Panc1 (cell line): ENCODE measurements around the gene C9orf152. TPM values are rescaled to one million over a fixed set of nuclear protein-coding genes. Genes with fewer than 3 reads are reported as not detected.
"Not testable (repeated sequence)": the region's sequence is repeated elsewhere in the genome, so short reads cannot be mapped to it uniquely, and the experiment has no call there.

Experiments used
- ATAC-seq: fragments of 200-7000 bp; cut with Tn5 transposase; 2 replicates; pipeline ENCODE4 v1.9.1; 2020; ENCODE audit warnings: mild to moderate bottlenecking, moderate library complexity
- BruUV-seq: library from RNA; stranded (reverse); fragments of 400-500 nt; replicated peaks from 2 replicates; lab custom pipeline; 2021; lab: Mats Ljungman, UMichigan
- CTCF ChIA-PET: fragments of 300-600 bp; sonication (Branson Sonifier 250); formaldehyde crosslinking; loops from one replicate; lab custom pipeline; 2022; ENCODE audit warnings: antibody characterized with exemption; lab: Charles Lee
- POLR2A ChIA-PET: fragments of 300-600 bp; sonication (Branson Sonifier 250); formaldehyde crosslinking; loops from one replicate; lab custom pipeline; 2022; ENCODE audit warnings: antibody characterized with exemption; lab: Charles Lee
- DNase-seq: peaks from one replicate; pipeline ENCODE4 v3.0.0-alpha.2; 2010; ENCODE audit warnings: low read depth, low spot score
- H3K27ac ChIP-seq: 2 replicates; pipeline ENCODE4 v1.5.1; 2011; ENCODE audit warnings: mild to moderate bottlenecking, low read length, inconsistent platforms
- H3K27me3 ChIP-seq: fragments of 200-500 bp; sonication (Bioruptor generic); 2 replicates; pipeline ENCODE4 v1.6.0; 2014; ENCODE audit warnings: low read length, inconsistent platforms; ENCODE audit not compliant: control insufficient read depth, insufficient read depth
- H3K36me3 ChIP-seq: fragments of 200-500 bp; sonication (Bioruptor generic); 2 replicates; pipeline ENCODE4 v1.5.1; 2014; ENCODE audit warnings: inconsistent platforms, mild to moderate bottlenecking, low read length, moderate library complexity; ENCODE audit not compliant: control insufficient read depth, insufficient read depth
- H3K4me1 ChIP-seq: 2 replicates; pipeline ENCODE4 v1.5.1; 2011; ENCODE audit warnings: inconsistent platforms, mild to moderate bottlenecking, low read length, moderate library complexity; ENCODE audit not compliant: control insufficient read depth, insufficient read depth
- H3K4me3 ChIP-seq, 2 experiments: 2 replicates each; pipeline ENCODE4 v1.5.1; 2011 to 2012; ENCODE audit warnings: low read depth in 2 of 2, low read length in 2 of 2, mild to moderate bottlenecking in 2 of 2, inconsistent platforms in 1 of 2, moderate library complexity in 1 of 2
- H3K9me3 ChIP-seq: fragments of 200-500 bp; sonication (Bioruptor generic); 2 replicates; pipeline ENCODE4 v1.5.1; 2014; ENCODE audit warnings: low read depth, mild to moderate bottlenecking, inconsistent platforms, low read length, moderate library complexity; ENCODE audit not compliant: control insufficient read depth, insufficient read depth
- POLR2AphosphoS5 ChIP-seq: IDR thresholded peaks from 2 replicates; pipeline ENCODE4 v1.6.1; 2012; ENCODE audit warnings: mild to moderate bottlenecking, low read depth, low read length, moderate library complexity
- REST ChIP-seq, 2 experiments: IDR thresholded peaks; 2 replicates each; pipeline ENCODE4 v1.6.1; 2011 to 2012; ENCODE audit warnings: low read depth in 2 of 2, control low read depth in 1 of 2, low read length in 1 of 2, mild to moderate bottlenecking in 1 of 2, moderate library complexity in 1 of 2; ENCODE audit not compliant: insufficient read depth in 1 of 2
- SIN3A ChIP-seq: IDR thresholded peaks from 2 replicates; pipeline ENCODE4 v1.6.1; 2012; ENCODE audit warnings: low read depth, mild to moderate bottlenecking, low read length, moderate library complexity, borderline replicate concordance; ENCODE audit not compliant: insufficient read depth
- TCF7L2 ChIP-seq: IDR thresholded peaks from 2 replicates; pipeline ENCODE4 v1.6.1; 2011; ENCODE audit warnings: mild to moderate bottlenecking, low read depth, low read length, inconsistent platforms
- in situ Hi-C: cut with HindIII; loops from 2 replicates; pipeline ENCODE4 v1.10.0; 2016; ENCODE audit warnings: low sequenced_read_pairs, low pct_unique_long_range_greater_than_20kb
- intact Hi-C: fragments of 100-400 bp; cut with micrococcal nuclease; formaldehyde crosslinking; loops from one replicate; pipeline ENCODE4 v1.10.0; 2022; ENCODE audit not compliant: unreplicated experiment
- total RNA-seq: library from RNA; stranded (reverse); gene quantifications from one replicate; pipeline ENCODE4 v1.2.1, GENCODE V29; 2021; ENCODE audit not compliant: unreplicated experiment
- TF ChIP-seq, protein P1 (sequence below): fragments of 450-650 bp; IDR thresholded peaks from 2 replicates; pipeline ENCODE4 v1.5.1; 2017; ENCODE audit warnings: mild to moderate bottlenecking

Gene C9orf152
- total RNA-seq, 1 experiment from 2014 or later = 0.10 TPM

GRCh38 chr9:110207071-110207641 is 803 bp downstream of the C9orf152 start:
- no TSS peak for BruUV-seq
- H3K4me3 ChIP-seq = no peak overlapping the region
- no peak overlapping the region for H3K27ac ChIP-seq
- H3K4me1 ChIP-seq = no peaks in the 10 kb centered on the region
- DNase-seq = no peak
- in situ Hi-C loops = no loop called here
- ChIA-PET CTCF (interaction anchor here (0.6 kb wide), 1 partner anchor 24 kb away, joined by 6 read pairs; no protein-coding TSS in a partner anchor), POLR2A (interaction anchor here (0.6 kb wide), 1 partner anchor 11 kb away, joined by 4 read pairs; no protein-coding TSS in a partner anchor)
- TF ChIP-seq, protein P1, sequence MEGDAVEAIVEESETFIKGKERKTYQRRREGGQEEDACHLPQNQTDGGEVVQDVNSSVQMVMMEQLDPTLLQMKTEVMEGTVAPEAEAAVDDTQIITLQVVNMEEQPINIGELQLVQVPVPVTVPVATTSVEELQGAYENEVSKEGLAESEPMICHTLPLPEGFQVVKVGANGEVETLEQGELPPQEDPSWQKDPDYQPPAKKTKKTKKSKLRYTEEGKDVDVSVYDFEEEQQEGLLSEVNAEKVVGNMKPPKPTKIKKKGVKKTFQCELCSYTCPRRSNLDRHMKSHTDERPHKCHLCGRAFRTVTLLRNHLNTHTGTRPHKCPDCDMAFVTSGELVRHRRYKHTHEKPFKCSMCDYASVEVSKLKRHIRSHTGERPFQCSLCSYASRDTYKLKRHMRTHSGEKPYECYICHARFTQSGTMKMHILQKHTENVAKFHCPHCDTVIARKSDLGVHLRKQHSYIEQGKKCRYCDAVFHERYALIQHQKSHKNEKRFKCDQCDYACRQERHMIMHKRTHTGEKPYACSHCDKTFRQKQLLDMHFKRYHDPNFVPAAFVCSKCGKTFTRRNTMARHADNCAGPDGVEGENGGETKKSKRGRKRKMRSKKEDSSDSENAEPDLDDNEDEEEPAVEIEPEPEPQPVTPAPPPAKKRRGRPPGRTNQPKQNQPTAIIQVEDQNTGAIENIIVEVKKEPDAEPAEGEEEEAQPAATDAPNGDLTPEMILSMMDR = no peak
- TF ChIP-seq POLR2AphosphoS5 (no peak), REST (IDR thresholded peaks at IDR 0.05; ENCODE audit: insufficient read depth in 1 of 2, low read depth in 2 of 2, low read length in 1 of 2) (no peak), SIN3A (no peak), TCF7L2 (no peak)
- no peaks in the 10 kb centered on the region for H3K36me3 ChIP-seq
- intact Hi-C loops = no loop called here
- H3K27me3 ChIP-seq = peaks cover 4% of the 10 kb centered on the region; the same call in 1 of the 2 replicates
- ATAC-seq = no peak
- H3K9me3 ChIP-seq = no peaks in the 10 kb centered on the region

DNA sequence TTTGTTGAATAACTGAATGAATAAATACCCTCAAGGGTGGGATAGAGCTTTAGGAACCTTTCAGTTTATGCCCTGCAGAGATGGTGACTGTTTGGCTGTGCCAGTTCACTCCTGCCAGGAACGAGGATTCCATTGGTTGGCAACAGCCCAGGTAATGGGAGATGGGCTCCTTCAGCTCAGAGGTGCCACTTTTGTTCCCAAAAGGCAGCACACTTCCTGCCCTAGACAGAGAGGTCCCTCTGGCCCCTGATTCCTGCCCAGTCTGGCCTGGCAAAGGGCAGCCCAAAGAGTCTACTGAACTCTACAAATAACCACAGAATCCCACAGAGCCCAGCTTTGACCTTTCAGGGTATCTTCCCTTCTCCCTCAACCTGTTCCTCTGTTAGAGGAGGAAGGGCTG is 1.6 kb downstream of the C9orf152 start:
- ATAC-seq (no peak), DNase-seq (no peak)
- Histone ChIP-seq H3K27me3 (peaks cover 4% of the 10 kb centered on the region; the same call in 1 of the 2 replicates), H3K4me3 (no peak overlapping the region), H3K36me3 (no peaks in the 10 kb centered on the region), H3K4me1 (no peaks in the 10 kb centered on the region), H3K27ac (no peak overlapping the region), H3K9me3 (no peaks in the 10 kb centered on the region)
- BruUV-seq = no TSS peak
- TF ChIP-seq SIN3A (no peak), REST (IDR thresholded peaks at IDR 0.05; ENCODE audit: insufficient read depth in 1 of 2, low read depth in 2 of 2, low read length in 1 of 2) (no peak), TCF7L2 (no peak), POLR2AphosphoS5 (no peak)
- TF ChIP-seq, protein P1 = no peak
- in situ Hi-C loops = no loop called here
- POLR2A ChIA-PET = no interaction called here
- intact Hi-C loops = no loop called here
- CTCF ChIA-PET = no interaction called here

GRCh38 chr9:110205612-110206011 is 2.3 kb downstream of the C9orf152 start:
- H3K27ac ChIP-seq, H3K9me3 ChIP-seq, in situ Hi-C loops, POLR2A ChIA-PET, H3K4me3 ChIP-seq, H3K4me1 ChIP-seq, CTCF ChIA-PET, DNase-seq, H3K27me3 ChIP-seq, BruUV-seq, ATAC-seq, H3K36me3 ChIP-seq, intact Hi-C loops: not testable (repeated sequence)
